Neural cell (in vitro differentiated cells): ENCODE measurements around the gene LMOD3.

Source experiments
- EZH2 ChIP-seq: fragments of 200-600, 300-800 bp; shearing (Covaris generic), sonication (generic); IDR thresholded peaks from 2 replicates; pipeline ENCODE4 v1.6.1; 2014; ENCODE audit warnings: antibody characterized with exemption, low read length, borderline replicate concordance, mild to moderate bottlenecking; ENCODE audit not compliant: insufficient read depth, poor library complexity, severe bottlenecking
- TF ChIP-seq, protein P1 (sequence below): fragments of 450-650 bp; IDR thresholded peaks from 2 replicates; pipeline ENCODE4 v1.5.1; 2014; ENCODE audit warnings: antibody characterized with exemption, mild to moderate bottlenecking, moderate library complexity; ENCODE audit not compliant: poor library complexity, severe bottlenecking

DNA sequence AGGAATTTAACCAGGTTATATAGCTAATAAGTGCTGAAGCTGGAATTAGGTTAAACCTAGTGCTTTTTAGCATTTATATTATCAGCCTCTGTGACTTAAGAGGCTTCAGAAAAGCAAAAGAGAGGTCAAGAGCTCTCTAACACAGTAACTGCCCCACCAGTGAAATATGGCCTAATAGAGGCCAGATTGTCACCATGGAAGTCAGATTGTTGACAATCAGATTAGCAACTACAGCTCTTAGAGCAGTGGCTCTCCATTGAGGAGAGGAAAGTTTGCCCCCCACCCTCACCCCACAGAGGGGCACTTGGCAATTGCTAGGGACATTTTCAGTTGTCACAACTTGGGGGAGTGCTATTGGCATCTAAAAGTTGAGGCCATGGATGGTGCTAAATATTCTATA is 23.3 kb upstream of the LMOD3 start:
- TF ChIP-seq, protein P1, sequence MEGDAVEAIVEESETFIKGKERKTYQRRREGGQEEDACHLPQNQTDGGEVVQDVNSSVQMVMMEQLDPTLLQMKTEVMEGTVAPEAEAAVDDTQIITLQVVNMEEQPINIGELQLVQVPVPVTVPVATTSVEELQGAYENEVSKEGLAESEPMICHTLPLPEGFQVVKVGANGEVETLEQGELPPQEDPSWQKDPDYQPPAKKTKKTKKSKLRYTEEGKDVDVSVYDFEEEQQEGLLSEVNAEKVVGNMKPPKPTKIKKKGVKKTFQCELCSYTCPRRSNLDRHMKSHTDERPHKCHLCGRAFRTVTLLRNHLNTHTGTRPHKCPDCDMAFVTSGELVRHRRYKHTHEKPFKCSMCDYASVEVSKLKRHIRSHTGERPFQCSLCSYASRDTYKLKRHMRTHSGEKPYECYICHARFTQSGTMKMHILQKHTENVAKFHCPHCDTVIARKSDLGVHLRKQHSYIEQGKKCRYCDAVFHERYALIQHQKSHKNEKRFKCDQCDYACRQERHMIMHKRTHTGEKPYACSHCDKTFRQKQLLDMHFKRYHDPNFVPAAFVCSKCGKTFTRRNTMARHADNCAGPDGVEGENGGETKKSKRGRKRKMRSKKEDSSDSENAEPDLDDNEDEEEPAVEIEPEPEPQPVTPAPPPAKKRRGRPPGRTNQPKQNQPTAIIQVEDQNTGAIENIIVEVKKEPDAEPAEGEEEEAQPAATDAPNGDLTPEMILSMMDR: no peak
- TF ChIP-seq EZH2: no peak
